H9 (cell line): ENCODE data around the gene NPY5R. TPM values are rescaled to one million over a fixed set of nuclear protein-coding genes. Genes with fewer than 3 reads are reported as not detected.

Source experiments
- DNase-seq: peaks from one replicate; pipeline ENCODE4 v3.0.0-alpha.2; 2017
- H2AFZ ChIP-seq: one replicate; pipeline ENCODE4 v1.6.1; 2013; ENCODE audit warnings: mild to moderate bottlenecking, low read length, control low read depth, moderate library complexity
- H2AK5ac ChIP-seq: 2 replicates; pipeline ENCODE4 v1.6.1; 2013; ENCODE audit warnings: low read length, control low read depth, mixed read lengths; ENCODE audit not compliant: insufficient read length
- H2BK120ac ChIP-seq: one replicate; pipeline ENCODE4 v1.6.1; 2013; ENCODE audit warnings: low read depth, mild to moderate bottlenecking, low read length, control low read depth, inconsistent platforms; ENCODE audit not compliant: poor library complexity, severe bottlenecking
- H2BK12ac ChIP-seq: 2 replicates; pipeline ENCODE4 v1.6.1; 2013; ENCODE audit warnings: low read length, control low read depth, mixed read lengths, low read depth; ENCODE audit not compliant: insufficient read length
- H2BK15ac ChIP-seq: 2 replicates; pipeline ENCODE4 v1.6.1; 2013; ENCODE audit warnings: low read depth, low read length, control low read depth
- H2BK20ac ChIP-seq: one replicate; pipeline ENCODE4 v1.6.1; 2013; ENCODE audit warnings: low read depth, mild to moderate bottlenecking, low read length, control low read depth, inconsistent platforms; ENCODE audit not compliant: poor library complexity, severe bottlenecking
- H2BK5ac ChIP-seq: 2 replicates; pipeline ENCODE4 v1.6.1; 2013; ENCODE audit warnings: low read length, control low read depth, mixed read lengths; ENCODE audit not compliant: insufficient read length
- H3K14ac ChIP-seq: 2 replicates; pipeline ENCODE4 v1.6.1; 2013; ENCODE audit warnings: low read length, control low read depth; ENCODE audit not compliant: insufficient read depth
- H3K18ac ChIP-seq: 2 replicates; pipeline ENCODE4 v1.6.1; 2013; ENCODE audit warnings: low read depth, mild to moderate bottlenecking, mixed read lengths, low read length, control low read depth; ENCODE audit not compliant: insufficient read length
- H3K23ac ChIP-seq: 2 replicates; pipeline ENCODE4 v1.6.1; 2013; ENCODE audit warnings: low read length, control low read depth, mixed read lengths, low read depth; ENCODE audit not compliant: insufficient read length
- H3K23me2 ChIP-seq: 2 replicates; pipeline ENCODE4 v1.6.1; 2013; ENCODE audit warnings: low read depth, mild to moderate bottlenecking, mixed read lengths, low read length, control low read depth; ENCODE audit not compliant: insufficient read length, poor library complexity, severe bottlenecking
- H3K27ac ChIP-seq: 2 replicates; pipeline ENCODE4 v1.5.1; 2013; ENCODE audit warnings: low read length, control low read depth, mixed read lengths, low read depth; ENCODE audit not compliant: insufficient read length
- H3K27me3 ChIP-seq: 2 replicates; pipeline ENCODE4 v1.6.1; 2013; ENCODE audit warnings: low read length, control low read depth, inconsistent platforms; ENCODE audit not compliant: insufficient read depth
- H3K4ac ChIP-seq: 2 replicates; pipeline ENCODE4 v1.6.1; 2013; ENCODE audit warnings: low read depth, mild to moderate bottlenecking, control low read depth, inconsistent platforms, low read length, moderate library complexity
- H3K4me1 ChIP-seq: 2 replicates; pipeline ENCODE4 v1.6.1; 2013; ENCODE audit warnings: low read length, control low read depth, inconsistent platforms; ENCODE audit not compliant: insufficient read depth
- H3K4me2 ChIP-seq: 2 replicates; pipeline ENCODE4 v1.6.1; 2013; ENCODE audit warnings: low read length, control low read depth, mixed read lengths; ENCODE audit not compliant: insufficient read length, insufficient read depth
- H3K56ac ChIP-seq: 2 replicates; pipeline ENCODE4 v1.6.1; 2013; ENCODE audit warnings: low read depth, mild to moderate bottlenecking, mixed read lengths, low read length, control low read depth; ENCODE audit not compliant: insufficient read length
- H3K79me1 ChIP-seq: 2 replicates; pipeline ENCODE4 v1.6.1; 2013; ENCODE audit warnings: low read depth, mild to moderate bottlenecking, moderate library complexity, low read length, control low read depth, inconsistent platforms; ENCODE audit not compliant: insufficient read depth, poor library complexity, severe bottlenecking
- H3K79me2 ChIP-seq: 2 replicates; pipeline ENCODE4 v1.6.1; 2013; ENCODE audit warnings: low read length, control low read depth, inconsistent platforms; ENCODE audit not compliant: insufficient read depth
- H3K9ac ChIP-seq: 2 replicates; pipeline ENCODE4 v1.6.1; 2013; ENCODE audit warnings: low read length, control low read depth, mixed read lengths; ENCODE audit not compliant: insufficient read length; ENCODE audit errors: extremely low read depth
- H3K9me3 ChIP-seq: one replicate; pipeline ENCODE4 v1.6.1; 2013; ENCODE audit warnings: low read depth, low read length, inconsistent platforms; ENCODE audit not compliant: control insufficient read depth
- H3T11ph ChIP-seq: one replicate; pipeline ENCODE4 v1.6.1; 2013; ENCODE audit warnings: mild to moderate bottlenecking, low read length, control low read depth, inconsistent platforms
- H4K20me1 ChIP-seq: one replicate; pipeline ENCODE4 v1.6.1; 2013; ENCODE audit not compliant: control insufficient read depth, insufficient read length, insufficient read depth
- H4K5ac ChIP-seq: 2 replicates; pipeline ENCODE4 v1.6.1; 2013; ENCODE audit warnings: low read depth, mild to moderate bottlenecking, mixed read lengths, low read length, control low read depth; ENCODE audit not compliant: insufficient read length
- H4K8ac ChIP-seq: replicated peaks from 2 replicates; pipeline ENCODE4 v1.6.1; 2013; ENCODE audit warnings: low read length, control low read depth, mixed read lengths, low read depth; ENCODE audit not compliant: insufficient read length
- H4K91ac ChIP-seq: 2 replicates; pipeline ENCODE4 v1.6.1; 2013; ENCODE audit warnings: low read depth, mild to moderate bottlenecking, moderate library complexity, mixed read lengths, low read length, control low read depth; ENCODE audit not compliant: insufficient read length
- H3K27ac Mint-ChIP-seq, 3 experiments: 2 replicates in 2 of 3; 3 replicates in 1 of 3; pipeline ENCODE4 v1.8.0; 2020 to 2021; ENCODE audit warnings: mixed read lengths in 3 of 3, mild to moderate bottlenecking in 1 of 3, moderate library complexity in 1 of 3
- H3K27me3 Mint-ChIP-seq: 2 replicates; pipeline ENCODE4 v1.8.0; 2021; ENCODE audit warnings: low read depth, mild to moderate bottlenecking, moderate library complexity, mixed read lengths
- H3K36me3 Mint-ChIP-seq, 3 experiments: 2 replicates in 2 of 3; 3 replicates in 1 of 3; pipeline ENCODE4 v1.8.0; 2020 to 2021; ENCODE audit warnings: low read depth in 3 of 3, mixed read lengths in 3 of 3; ENCODE audit not compliant: insufficient read depth in 1 of 3
- H3K4me1 Mint-ChIP-seq, 2 experiments: 2 replicates each; pipeline ENCODE4 v1.8.0; 2020; ENCODE audit warnings: mixed read lengths in 2 of 2
- H3K4me3 Mint-ChIP-seq, 2 experiments: 2 replicates in 1 of 2; 3 replicates in 1 of 2; pipeline ENCODE4 v1.8.0; 2020 to 2021; ENCODE audit warnings: mild to moderate bottlenecking in 2 of 2, mixed read lengths in 2 of 2, moderate library complexity in 1 of 2
- H3K9me3 Mint-ChIP-seq, 2 experiments: 2 replicates in 1 of 2; 3 replicates in 1 of 2; pipeline ENCODE4 v1.8.0; 2020; ENCODE audit warnings: mild to moderate bottlenecking in 2 of 2, mixed read lengths in 2 of 2, moderate library complexity in 1 of 2
- CTCF ChIP-seq: fragments of 200-600 bp; sonication (generic); conservative IDR thresholded peaks from 3 replicates; pipeline ENCODE4 v1.8.0; 2021; ENCODE audit warnings: antibody characterized with exemption, mild to moderate bottlenecking
- WGBS: extraction: QIAGEN DNeasy Blood & Tissue Kit; methylation state at CpG from one replicate; pipeline ENCODE4 v1.1.7; 2013; ENCODE audit warnings: missing lambda C conversion rate, low lambda C conversion rate, mixed read lengths; ENCODE audit not compliant: insufficient read length; ENCODE audit errors: extremely low coverage; 5-methylcytosine and 5-hydroxymethylcytosine counted together
- total RNA-seq: library from RNA; stranded (reverse); gene quantifications from 2 replicates; pipeline ENCODE4 v1.2.1, GENCODE V29; 2021

Gene NPY5R
- total RNA-seq, 1 experiment from 2014 or later = 4.2 TPM

DNA sequence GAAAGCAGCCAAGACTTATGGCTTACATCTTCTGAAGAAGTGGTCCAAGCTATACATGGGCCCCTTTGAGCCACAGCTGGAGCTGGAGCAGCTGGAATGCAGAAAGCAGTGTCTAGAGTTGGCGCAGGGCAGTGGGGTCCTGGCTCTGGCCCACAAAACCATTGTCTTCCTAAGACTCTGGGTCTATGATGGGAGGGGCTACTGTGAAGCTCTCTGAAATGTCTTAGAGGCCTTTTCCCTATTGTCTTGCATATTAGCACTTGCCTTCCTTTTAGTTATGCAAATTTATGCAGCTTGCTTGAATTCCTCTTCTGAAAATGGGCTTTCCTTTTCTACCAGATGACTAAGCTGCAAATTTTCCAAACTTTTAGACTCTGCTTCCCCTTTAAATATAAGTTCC is 26.6 kb upstream of the NPY5R start:
- WGBS = no CpG with 5 or more reads among the region's 1 CpG
- no peak overlapping the region for H2BK15ac ChIP-seq
- no peak overlapping the region for H3K14ac ChIP-seq
- H2AK5ac ChIP-seq = no peak overlapping the region
- Mint-ChIP-seq H3K36me3 (peaks cover 22 to 47% (median 35%) of the 10 kb centered on the region in 3 experiments), H3K4me1 (peaks cover 2 to 9% of the 10 kb centered on the region in 2 experiments), H3K27me3 (no peaks in the 10 kb centered on the region; the same call in 1 of the 2 replicates), H3K27ac (no peak overlapping the region; a peak in 1 of 7 replicates), H3K9me3 (peaks cover 49 to 52% of the 10 kb centered on the region in 2 experiments), H3K4me3 (no peak overlapping the region)
- no peak overlapping the region for H3K9ac ChIP-seq
- H3T11ph ChIP-seq = no peak overlapping the region
- no peaks in the 10 kb centered on the region for H3K4me1 ChIP-seq
- H2BK120ac ChIP-seq = no peak overlapping the region
- no peak for TF ChIP-seq CTCF
- H3K79me2 ChIP-seq = no peaks in the 10 kb centered on the region
- H3K9me3 ChIP-seq = peaks cover 13% of the 10 kb centered on the region
- no peak overlapping the region for H4K8ac ChIP-seq
- no peak overlapping the region for H3K23ac ChIP-seq
- no peak overlapping the region for H3K18ac ChIP-seq
- no peak overlapping the region for H3K56ac ChIP-seq
- H2BK12ac ChIP-seq = no peak overlapping the region
- H3K23me2 ChIP-seq = no peaks in the 10 kb centered on the region
- no peaks in the 10 kb centered on the region for H3K79me1 ChIP-seq
- H2AFZ ChIP-seq = no peak overlapping the region
- no peak overlapping the region for H2BK20ac ChIP-seq
- no peaks in the 10 kb centered on the region for H4K20me1 ChIP-seq
- no peak for DNase-seq
- H3K4ac ChIP-seq = no peak overlapping the region
- H2BK5ac ChIP-seq = no peak overlapping the region
- H4K5ac ChIP-seq = no peak overlapping the region
- no peak overlapping the region for H3K4me2 ChIP-seq
- no peak overlapping the region for H4K91ac ChIP-seq
- H3K27ac ChIP-seq = no peak overlapping the region
- H3K27me3 ChIP-seq = no peaks in the 10 kb centered on the region
